GM23338 (cell line): Measurements from ENCODE around the gene GLDC. TPM values are rescaled to one million over a fixed set of nuclear protein-coding genes. Genes with fewer than 3 reads are reported as not detected.

ENCODE experiments used
- ATAC-seq: fragments of 200-7000 bp; cut with Tn5 transposase; 3 replicates; pipeline ENCODE4 v1.9.1; 2020
- DNase-seq: peaks from one replicate; pipeline ENCODE4 v3.0.0-alpha.2; 2015; ENCODE audit warnings: low spot score
- H2AFZ ChIP-seq: fragments of 200-600 bp; sonication (generic); 2 replicates; pipeline ENCODE4 v1.8.0; 2016; ENCODE audit warnings: antibody characterized with exemption, mild to moderate bottlenecking, moderate library complexity
- H3F3A ChIP-seq: fragments of 200-600 bp; sonication (generic); replicated peaks from 2 replicates; pipeline ENCODE4 v1.8.0; 2017; ENCODE audit warnings: antibody characterized with exemption, mixed run types, low read depth
- H3K27ac ChIP-seq: fragments of 200-600 bp; sonication (generic); 2 replicates; pipeline ENCODE4 v1.6.1; 2016; ENCODE audit warnings: low read depth
- H3K27me3 ChIP-seq: fragments of 200-600 bp; sonication (generic); 2 replicates; pipeline ENCODE4 v1.8.0; 2016; ENCODE audit warnings: mild to moderate bottlenecking, mixed run types, moderate library complexity; ENCODE audit not compliant: insufficient read depth
- H3K36me3 ChIP-seq: fragments of 200-600 bp; sonication (generic); 2 replicates; pipeline ENCODE4 v1.8.0; 2016; ENCODE audit warnings: mild to moderate bottlenecking; ENCODE audit not compliant: insufficient read depth
- H3K4me1 ChIP-seq: fragments of 200-600 bp; sonication (generic); 2 replicates; pipeline ENCODE4 v1.8.0; 2016; ENCODE audit warnings: mild to moderate bottlenecking, moderate library complexity; ENCODE audit not compliant: insufficient read depth
- H3K4me2 ChIP-seq: fragments of 200-600 bp; sonication (generic); 2 replicates; pipeline ENCODE4 v1.7.1; 2017; ENCODE audit warnings: mixed run types
- H3K4me3 ChIP-seq: fragments of 200-600 bp; sonication (generic); 2 replicates; pipeline ENCODE4 v1.6.1; 2016; ENCODE audit warnings: mixed run types
- H3K79me2 ChIP-seq: fragments of 200-600 bp; sonication (generic); replicated peaks from 2 replicates; pipeline ENCODE4 v1.8.0; 2017; ENCODE audit warnings: mild to moderate bottlenecking; ENCODE audit not compliant: insufficient read depth
- H3K9me2 ChIP-seq: fragments of 200-600 bp; sonication (generic); 2 replicates; pipeline ENCODE4 v1.8.0; 2017; ENCODE audit not compliant: insufficient read depth
- H4K20me1 ChIP-seq: fragments of 200-600 bp; sonication (generic); replicated peaks from 2 replicates; pipeline ENCODE4 v1.8.0; 2017; ENCODE audit warnings: mild to moderate bottlenecking; ENCODE audit not compliant: insufficient read depth
- H3K27ac Mint-ChIP-seq: 2 replicates; pipeline ENCODE4 v1.8.0; 2020; ENCODE audit warnings: inconsistent platforms, mild to moderate bottlenecking, moderate library complexity, mixed read lengths
- H3K27me3 Mint-ChIP-seq: 3 replicates; pipeline ENCODE4 v1.8.0; 2022; ENCODE audit warnings: low read depth, mild to moderate bottlenecking, moderate library complexity, mixed read lengths, inconsistent platforms; ENCODE audit not compliant: insufficient read depth, poor library complexity
- H3K36me3 Mint-ChIP-seq: 3 replicates; pipeline ENCODE4 v1.8.0; 2021; ENCODE audit warnings: low read depth, mild to moderate bottlenecking, inconsistent platforms, moderate library complexity, mixed read lengths
- H3K4me1 Mint-ChIP-seq: 3 replicates; pipeline ENCODE4 v1.8.0; 2020; ENCODE audit warnings: mild to moderate bottlenecking, inconsistent platforms, mixed read lengths
- H3K4me3 Mint-ChIP-seq: 3 replicates; pipeline ENCODE4 v1.8.0; 2021; ENCODE audit warnings: moderate library complexity, mild to moderate bottlenecking, inconsistent platforms, mixed read lengths
- H3K9me3 Mint-ChIP-seq: 3 replicates; pipeline ENCODE4 v1.8.0; 2020; ENCODE audit warnings: moderate library complexity, mild to moderate bottlenecking, inconsistent platforms, mixed read lengths
- CREB1 ChIP-seq: fragments of 250-450 bp; sonication (Bioruptor Pico); IDR thresholded peaks from 2 replicates; pipeline ENCODE4 v1.5.0; 2020; ENCODE audit warnings: low read depth, mild to moderate bottlenecking, moderate library complexity
- EZH2 ChIP-seq: fragments of 200-600 bp; sonication (generic); IDR thresholded peaks from one replicate; pipeline ENCODE4 v1.8.0; 2017; ENCODE audit warnings: antibody characterized with exemption, mild to moderate bottlenecking, low read depth; ENCODE audit not compliant: unreplicated experiment
- EZH2phosphoT487 ChIP-seq: fragments of 200-600 bp; sonication (generic); IDR thresholded peaks from one replicate; pipeline ENCODE4 v1.8.1; 2018; ENCODE audit warnings: antibody characterized with exemption; ENCODE audit not compliant: unreplicated experiment
- JUNB ChIP-seq: IDR thresholded peaks from one replicate; pipeline ENCODE4 v1.6.1; 2016; ENCODE audit warnings: antibody characterized with exemption; ENCODE audit not compliant: unreplicated experiment
- POLR2AphosphoS5 ChIP-seq: IDR thresholded peaks from 2 replicates; pipeline ENCODE4 v1.6.1; 2016; ENCODE audit warnings: antibody characterized with exemption, low read depth
- STAT1 ChIP-seq: IDR thresholded peaks from one replicate; pipeline ENCODE4 v1.6.1; 2016; ENCODE audit warnings: antibody characterized with exemption; ENCODE audit not compliant: unreplicated experiment
- ZNF114 ChIP-seq: fragments of 250-450 bp; sonication (Bioruptor Pico); IDR thresholded peaks from 2 replicates; pipeline ENCODE4 v1.5.0; 2020; ENCODE audit warnings: mild to moderate bottlenecking, moderate library complexity
- ZNF331 ChIP-seq: fragments of 250-450 bp; sonication (Bioruptor Pico); IDR thresholded peaks from 2 replicates; pipeline ENCODE4 v1.5.0; 2020; ENCODE audit warnings: low read depth, mild to moderate bottlenecking, moderate library complexity
- polyA plus RNA-seq: library from polyadenylated mRNA; unstranded; fragments of >200 nt; fragmentation: Nextera tagmentation; extraction: Ambion mirVana; gene quantifications from 2 replicates; pipeline ENCODE4 v1.2.1, GENCODE V29; 2016
- total RNA-seq: library from RNA; depleted of rRNA; stranded (reverse); fragments of >200 nt; shearing (Covaris generic); gene quantifications from 2 replicates; pipeline ENCODE4 v1.2.3, GENCODE V29; 2014
- TF ChIP-seq, protein P1 (sequence below): fragments of 250-450 bp; sonication (Bioruptor Pico); IDR thresholded peaks from 2 replicates; pipeline ENCODE4 v1.5.0; 2020; ENCODE audit warnings: mild to moderate bottlenecking, moderate library complexity

GLDC gene
- total and polyA plus RNA-seq, 2 experiments from 2014 or later = 63.5 to 139 TPM

DNA sequence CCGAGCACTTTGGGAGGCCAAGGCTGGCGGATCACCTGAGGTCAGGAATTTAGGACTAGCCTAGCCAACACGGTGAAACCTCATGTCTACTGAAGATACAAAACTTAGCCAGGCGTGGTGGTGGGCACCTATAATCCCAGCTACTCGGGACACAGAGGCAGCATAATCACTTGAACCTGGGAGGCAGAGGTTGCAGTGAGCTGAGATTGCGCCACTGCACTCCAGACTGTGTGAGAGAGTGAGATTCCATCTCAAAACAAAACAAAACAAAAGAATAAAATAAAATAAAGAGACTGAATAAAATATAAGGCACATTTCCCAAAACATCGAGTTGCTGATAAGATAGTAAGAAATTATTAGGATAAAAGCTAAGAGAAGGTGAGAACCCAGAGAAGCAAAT is 32.3 kb upstream of the GLDC start:
- Mint-ChIP-seq H3K4me1 (peaks cover 6% of the 10 kb centered on the region), H3K4me3 (no peak overlapping the region), H3K27me3 (peaks cover 11% of the 10 kb centered on the region), H3K9me3 (no peaks in the 10 kb centered on the region), H3K36me3 (peaks cover 18% of the 10 kb centered on the region; the same call in 2 of the 3 replicates), H3K27ac (no peak overlapping the region)
- Histone ChIP-seq H3F3A (peaks cover 25% of the 10 kb centered on the region), H3K79me2 (peaks cover 9% of the 10 kb centered on the region), H3K27ac (no peak overlapping the region), H3K4me1 (peaks cover 16% of the 10 kb centered on the region; the same call in 1 of the 2 replicates), H3K9me2 (no peaks in the 10 kb centered on the region), H2AFZ (no peak overlapping the region), H4K20me1 (no peaks in the 10 kb centered on the region), H3K4me3 (no peak overlapping the region), H3K27me3 (no peaks in the 10 kb centered on the region), H3K4me2 (no peak overlapping the region), H3K36me3 (peaks cover 4% of the 10 kb centered on the region; the same call in 1 of the 2 replicates)
- DNase-seq (no peak), ATAC-seq (no peak)
- TF ChIP-seq POLR2AphosphoS5 (no peak), ZNF114 (no peak), CREB1 (CRISPR knock-in tag) (no peak), ZNF331 (CRISPR knock-in tag) (no peak), JUNB (no peak), STAT1 (no peak), EZH2 (no peak), EZH2phosphoT487 (no peak)
- TF ChIP-seq, protein P1, sequence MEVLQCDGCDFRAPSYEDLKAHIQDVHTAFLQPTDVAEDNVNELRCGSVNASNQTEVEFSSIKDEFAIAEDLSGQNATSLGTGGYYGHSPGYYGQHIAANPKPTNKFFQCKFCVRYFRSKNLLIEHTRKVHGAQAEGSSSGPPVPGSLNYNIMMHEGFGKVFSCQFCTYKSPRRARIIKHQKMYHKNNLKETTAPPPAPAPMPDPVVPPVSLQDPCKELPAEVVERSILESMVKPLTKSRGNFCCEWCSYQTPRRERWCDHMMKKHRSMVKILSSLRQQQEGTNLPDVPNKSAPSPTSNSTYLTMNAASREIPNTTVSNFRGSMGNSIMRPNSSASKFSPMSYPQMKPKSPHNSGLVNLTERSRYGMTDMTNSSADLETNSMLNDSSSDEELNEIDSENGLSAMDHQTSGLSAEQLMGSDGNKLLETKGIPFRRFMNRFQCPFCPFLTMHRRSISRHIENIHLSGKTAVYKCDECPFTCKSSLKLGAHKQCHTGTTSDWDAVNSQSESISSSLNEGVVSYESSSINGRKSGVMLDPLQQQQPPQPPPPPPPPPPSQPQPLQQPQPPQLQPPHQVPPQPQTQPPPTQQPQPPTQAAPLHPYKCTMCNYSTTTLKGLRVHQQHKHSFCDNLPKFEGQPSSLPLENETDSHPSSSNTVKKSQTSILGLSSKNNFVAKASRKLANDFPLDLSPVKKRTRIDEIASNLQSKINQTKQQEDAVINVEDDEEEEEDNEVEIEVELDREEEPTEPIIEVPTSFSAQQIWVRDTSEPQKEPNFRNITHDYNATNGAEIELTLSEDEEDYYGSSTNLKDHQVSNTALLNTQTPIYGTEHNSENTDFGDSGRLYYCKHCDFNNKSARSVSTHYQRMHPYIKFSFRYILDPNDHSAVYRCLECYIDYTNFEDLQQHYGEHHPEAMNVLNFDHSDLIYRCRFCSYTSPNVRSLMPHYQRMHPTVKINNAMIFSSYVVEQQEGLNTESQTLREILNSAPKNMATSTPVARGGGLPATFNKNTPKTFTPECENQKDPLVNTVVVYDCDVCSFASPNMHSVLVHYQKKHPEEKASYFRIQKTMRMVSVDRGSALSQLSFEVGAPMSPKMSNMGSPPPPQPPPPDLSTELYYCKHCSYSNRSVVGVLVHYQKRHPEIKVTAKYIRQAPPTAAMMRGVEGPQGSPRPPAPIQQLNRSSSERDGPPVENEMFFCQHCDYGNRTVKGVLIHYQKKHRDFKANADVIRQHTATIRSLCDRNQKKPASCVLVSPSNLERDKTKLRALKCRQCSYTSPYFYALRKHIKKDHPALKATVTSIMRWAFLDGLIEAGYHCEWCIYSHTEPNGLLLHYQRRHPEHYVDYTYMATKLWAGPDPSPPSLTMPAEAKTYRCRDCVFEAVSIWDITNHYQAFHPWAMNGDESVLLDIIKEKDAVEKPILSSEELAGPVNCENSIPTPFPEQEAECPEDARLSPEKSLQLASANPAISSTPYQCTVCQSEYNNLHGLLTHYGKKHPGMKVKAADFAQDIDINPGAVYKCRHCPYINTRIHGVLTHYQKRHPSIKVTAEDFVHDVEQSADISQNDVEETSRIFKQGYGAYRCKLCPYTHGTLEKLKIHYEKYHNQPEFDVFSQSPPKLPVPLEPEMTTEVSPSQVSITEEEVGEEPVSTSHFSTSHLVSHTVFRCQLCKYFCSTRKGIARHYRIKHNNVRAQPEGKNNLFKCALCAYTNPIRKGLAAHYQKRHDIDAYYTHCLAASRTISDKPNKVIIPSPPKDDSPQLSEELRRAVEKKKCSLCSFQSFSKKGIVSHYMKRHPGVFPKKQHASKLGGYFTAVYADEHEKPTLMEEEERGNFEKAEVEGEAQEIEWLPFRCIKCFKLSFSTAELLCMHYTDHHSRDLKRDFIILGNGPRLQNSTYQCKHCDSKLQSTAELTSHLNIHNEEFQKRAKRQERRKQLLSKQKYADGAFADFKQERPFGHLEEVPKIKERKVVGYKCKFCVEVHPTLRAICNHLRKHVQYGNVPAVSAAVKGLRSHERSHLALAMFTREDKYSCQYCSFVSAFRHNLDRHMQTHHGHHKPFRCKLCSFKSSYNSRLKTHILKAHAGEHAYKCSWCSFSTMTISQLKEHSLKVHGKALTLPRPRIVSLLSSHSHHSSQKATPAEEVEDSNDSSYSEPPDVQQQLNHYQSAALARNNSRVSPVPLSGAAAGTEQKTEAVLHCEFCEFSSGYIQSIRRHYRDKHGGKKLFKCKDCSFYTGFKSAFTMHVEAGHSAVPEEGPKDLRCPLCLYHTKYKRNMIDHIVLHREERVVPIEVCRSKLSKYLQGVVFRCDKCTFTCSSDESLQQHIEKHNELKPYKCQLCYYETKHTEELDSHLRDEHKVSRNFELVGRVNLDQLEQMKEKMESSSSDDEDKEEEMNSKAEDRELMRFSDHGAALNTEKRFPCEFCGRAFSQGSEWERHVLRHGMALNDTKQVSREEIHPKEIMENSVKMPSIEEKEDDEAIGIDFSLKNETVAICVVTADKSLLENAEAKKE = no peak
